Measurements from ENCODE around the gene ABI1.

GRCh38 chr10:26869528-26869927 lies 8.8 kb upstream of the ABI1 start:
- TF ChIP-seq EZH2 (IDR thresholded peaks at IDR 0.05; ENCODE audit: borderline replicate concordance, insufficient read depth, low read length, poor library complexity, severe bottlenecking) (no peak), EP300 (conservative IDR thresholded peaks at IDR 0.05; ENCODE audit: poor library complexity, severe bottlenecking) (no peak), MXI1 (conservative IDR thresholded peaks at IDR 0.05; ENCODE audit: poor library complexity, severe bottlenecking) (no peak), TAF1 (IDR thresholded peaks at IDR 0.05; ENCODE audit: low read depth) (no peak), POLR2AphosphoS5 (IDR thresholded peaks at IDR 0.05) (no peak), RAD21 (conservative IDR thresholded peaks at IDR 0.05) (no peak)
- TF ChIP-seq, protein P1, sequence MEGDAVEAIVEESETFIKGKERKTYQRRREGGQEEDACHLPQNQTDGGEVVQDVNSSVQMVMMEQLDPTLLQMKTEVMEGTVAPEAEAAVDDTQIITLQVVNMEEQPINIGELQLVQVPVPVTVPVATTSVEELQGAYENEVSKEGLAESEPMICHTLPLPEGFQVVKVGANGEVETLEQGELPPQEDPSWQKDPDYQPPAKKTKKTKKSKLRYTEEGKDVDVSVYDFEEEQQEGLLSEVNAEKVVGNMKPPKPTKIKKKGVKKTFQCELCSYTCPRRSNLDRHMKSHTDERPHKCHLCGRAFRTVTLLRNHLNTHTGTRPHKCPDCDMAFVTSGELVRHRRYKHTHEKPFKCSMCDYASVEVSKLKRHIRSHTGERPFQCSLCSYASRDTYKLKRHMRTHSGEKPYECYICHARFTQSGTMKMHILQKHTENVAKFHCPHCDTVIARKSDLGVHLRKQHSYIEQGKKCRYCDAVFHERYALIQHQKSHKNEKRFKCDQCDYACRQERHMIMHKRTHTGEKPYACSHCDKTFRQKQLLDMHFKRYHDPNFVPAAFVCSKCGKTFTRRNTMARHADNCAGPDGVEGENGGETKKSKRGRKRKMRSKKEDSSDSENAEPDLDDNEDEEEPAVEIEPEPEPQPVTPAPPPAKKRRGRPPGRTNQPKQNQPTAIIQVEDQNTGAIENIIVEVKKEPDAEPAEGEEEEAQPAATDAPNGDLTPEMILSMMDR (IDR thresholded peaks at IDR 0.05; ENCODE audit: poor library complexity, severe bottlenecking): no peak
